Hepatocyte (in vitro differentiated cells): ENCODE results near the gene SLAMF9.

Experiments used
- CTCF ChIP-seq: fragments of 200-600 bp; sonication (generic); IDR thresholded peaks from 2 replicates; pipeline ENCODE4 v1.5.1; 2016; ENCODE audit warnings: antibody characterized with exemption, mild to moderate bottlenecking; ENCODE audit not compliant: poor library complexity
- EZH2phosphoT487 ChIP-seq: fragments of 200-600 bp; sonication (generic); IDR thresholded peaks from one replicate; pipeline ENCODE4 v1.6.1; 2018; ENCODE audit warnings: antibody characterized with exemption, mild to moderate bottlenecking, low read depth, moderate library complexity; ENCODE audit not compliant: unreplicated experiment, severe bottlenecking

- TF ChIP-seq EZH2phosphoT487, result no peak
- no peak for TF ChIP-seq CTCF
Observed at GRCh38 chr1:159953536-159954515, at the start of gene SLAMF9.
